ENCODE results near the gene SLC2A4RG.

SLC2A4RG gene

DNA sequence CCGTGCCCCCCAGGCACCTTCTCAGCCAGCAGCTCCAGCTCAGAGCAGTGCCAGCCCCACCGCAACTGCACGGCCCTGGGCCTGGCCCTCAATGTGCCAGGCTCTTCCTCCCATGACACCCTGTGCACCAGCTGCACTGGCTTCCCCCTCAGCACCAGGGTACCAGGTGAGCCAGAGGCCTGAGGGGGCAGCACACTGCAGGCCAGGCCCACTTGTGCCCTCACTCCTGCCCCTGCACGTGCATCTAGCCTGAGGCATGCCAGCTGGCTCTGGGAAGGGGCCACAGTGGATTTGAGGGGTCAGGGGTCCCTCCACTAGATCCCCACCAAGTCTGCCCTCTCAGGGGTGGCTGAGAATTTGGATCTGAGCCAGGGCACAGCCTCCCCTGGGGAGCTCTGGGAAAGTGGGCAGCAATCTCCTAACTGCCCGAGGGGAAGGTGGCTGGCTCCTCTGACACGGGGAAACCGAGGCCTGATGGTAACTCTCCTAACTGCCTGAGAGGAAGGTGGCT is 42.2 kb upstream of the SLC2A4RG start:
- H3K36me3 Mint-ChIP-seq, result peaks cover 59% of the 10 kb centered on the region
- peak overlapping the region; percentile 35 for H3K4me3 Mint-ChIP-seq
- H3K27ac Mint-ChIP-seq, result peak overlapping the region; percentile 67
- no peak for ATAC-seq
- H3K9me3 Mint-ChIP-seq, result no peaks in the 10 kb centered on the region
- H3K4me1 Mint-ChIP-seq, result peaks cover 37% of the 10 kb centered on the region
- DNase-seq (ENCODE audit: low spot score in 2 of 2), result peak in 1 of 2 donors; percentile 54

DNA sequence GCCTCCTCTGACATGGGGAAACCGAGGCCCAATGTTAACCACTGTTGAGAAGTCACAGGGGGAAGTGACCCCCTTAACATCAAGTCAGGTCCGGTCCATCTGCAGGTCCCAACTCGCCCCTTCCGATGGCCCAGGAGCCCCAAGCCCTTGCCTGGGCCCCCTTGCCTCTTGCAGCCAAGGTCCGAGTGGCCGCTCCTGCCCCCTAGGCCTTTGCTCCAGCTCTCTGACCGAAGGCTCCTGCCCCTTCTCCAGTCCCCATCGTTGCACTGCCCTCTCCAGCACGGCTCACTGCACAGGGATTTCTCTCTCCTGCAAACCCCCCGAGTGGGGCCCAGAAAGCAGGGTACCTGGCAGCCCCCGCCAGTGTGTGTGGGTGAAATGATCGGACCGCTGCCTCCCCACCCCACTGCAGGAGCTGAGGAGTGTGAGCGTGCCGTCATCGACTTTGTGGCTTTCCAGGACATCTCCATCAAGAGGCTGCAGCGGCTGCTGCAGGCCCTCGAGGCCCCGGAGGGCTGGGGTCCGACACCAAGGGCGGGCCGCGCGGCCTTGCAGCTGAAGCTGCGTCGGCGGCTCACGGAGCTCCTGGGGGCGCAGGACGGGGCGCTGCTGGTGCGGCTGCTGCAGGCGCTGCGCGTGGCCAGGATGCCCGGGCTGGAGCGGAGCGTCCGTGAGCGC is 41.6 kb upstream of the SLC2A4RG start:
- Mint-ChIP-seq H3K36me3 (peaks cover 59% of the 10 kb centered on the region), H3K4me1 (peaks cover 43% of the 10 kb centered on the region), H3K27ac (peak overlapping the region; percentile 67), H3K4me3 (peak overlapping the region; percentile 35), H3K9me3 (no peaks in the 10 kb centered on the region)
- no peak for ATAC-seq
- DNase-seq (ENCODE audit: low spot score in 2 of 2), result peak in 1 of 2 donors; percentile 51

DNA sequence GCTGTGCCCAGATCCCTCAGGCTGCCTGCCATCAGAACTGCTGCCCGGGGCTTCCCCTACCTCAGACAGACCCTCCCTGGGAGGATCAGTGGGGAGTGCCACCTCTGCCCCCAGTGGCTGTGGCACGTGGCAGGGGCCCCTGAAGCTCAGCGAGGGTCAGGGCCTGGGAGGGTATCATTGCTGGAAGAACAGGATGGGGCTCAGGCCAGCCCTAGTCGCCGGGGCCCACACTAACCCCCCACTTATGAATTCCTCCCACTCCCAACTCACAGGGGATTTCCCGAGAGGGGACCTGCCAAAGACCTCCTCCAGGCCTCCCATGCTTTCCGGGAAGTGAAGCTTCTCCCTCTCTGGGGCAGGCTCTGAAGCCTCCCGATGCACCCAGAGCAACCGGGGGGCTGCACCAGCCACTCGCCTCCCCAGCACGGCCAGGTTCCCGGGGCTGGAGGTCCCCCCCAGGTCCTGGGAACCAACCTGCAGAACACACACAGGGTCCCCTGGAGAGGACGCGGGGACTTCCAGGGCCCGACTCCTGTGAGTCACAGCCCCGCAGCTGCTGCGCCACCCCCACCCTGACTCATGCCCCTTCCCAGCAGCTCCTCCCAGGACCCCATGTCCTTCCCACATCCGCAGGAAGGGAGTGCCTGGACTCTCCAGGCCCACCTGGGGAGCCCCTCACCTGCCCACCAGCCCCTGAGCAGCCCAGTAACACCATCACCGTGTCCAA is 40.7 kb upstream of the SLC2A4RG start:
- Mint-ChIP-seq H3K4me1 (peaks cover 41% of the 10 kb centered on the region), H3K27ac (peak overlapping the region; percentile 78), H3K9me3 (no peaks in the 10 kb centered on the region), H3K4me3 (peak overlapping the region; percentile 53), H3K36me3 (peaks cover 51% of the 10 kb centered on the region)
- peak in 1 of 2 donors; percentile 80 for DNase-seq (ENCODE audit: low spot score in 2 of 2)
- peak; percentile 78 for ATAC-seq

DNA sequence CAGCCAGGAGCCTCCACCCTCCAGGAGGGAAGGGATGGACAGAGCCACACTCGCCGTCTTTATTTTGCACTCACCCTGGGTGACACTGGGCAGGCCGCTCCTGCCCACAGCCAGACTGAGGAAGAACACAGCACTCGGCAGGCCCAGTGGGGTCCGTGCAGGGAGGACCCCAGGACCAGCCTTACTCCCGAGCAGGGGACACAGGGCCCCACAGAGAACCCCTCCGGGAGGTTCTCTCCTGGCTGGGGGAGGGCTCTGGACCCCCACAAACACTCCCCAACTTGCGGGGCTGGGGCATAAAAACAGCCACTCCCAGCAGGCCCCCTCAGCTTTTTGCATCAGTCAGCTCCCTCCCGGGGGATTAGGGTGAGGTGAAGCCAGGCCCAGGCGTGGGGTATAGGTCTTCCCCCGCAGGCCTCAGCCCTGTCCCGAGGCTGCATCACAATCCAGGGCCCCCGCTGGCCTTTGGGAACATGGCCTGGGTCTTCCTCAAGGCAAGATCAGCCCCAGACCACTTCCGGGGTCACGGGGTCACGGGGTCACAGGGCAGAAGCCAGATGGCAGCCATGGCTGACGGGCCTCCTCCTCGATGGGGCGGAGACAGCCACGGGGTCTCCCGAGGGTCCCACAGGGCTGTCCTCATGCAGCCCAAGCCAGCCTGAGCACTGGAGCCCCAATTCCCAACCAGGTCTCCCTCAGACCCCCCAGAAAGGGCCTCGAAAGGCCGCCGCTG is 39.9 kb upstream of the SLC2A4RG start:
- peak overlapping the region; percentile 78 for H3K27ac Mint-ChIP-seq
- no peak for ATAC-seq

DNA sequence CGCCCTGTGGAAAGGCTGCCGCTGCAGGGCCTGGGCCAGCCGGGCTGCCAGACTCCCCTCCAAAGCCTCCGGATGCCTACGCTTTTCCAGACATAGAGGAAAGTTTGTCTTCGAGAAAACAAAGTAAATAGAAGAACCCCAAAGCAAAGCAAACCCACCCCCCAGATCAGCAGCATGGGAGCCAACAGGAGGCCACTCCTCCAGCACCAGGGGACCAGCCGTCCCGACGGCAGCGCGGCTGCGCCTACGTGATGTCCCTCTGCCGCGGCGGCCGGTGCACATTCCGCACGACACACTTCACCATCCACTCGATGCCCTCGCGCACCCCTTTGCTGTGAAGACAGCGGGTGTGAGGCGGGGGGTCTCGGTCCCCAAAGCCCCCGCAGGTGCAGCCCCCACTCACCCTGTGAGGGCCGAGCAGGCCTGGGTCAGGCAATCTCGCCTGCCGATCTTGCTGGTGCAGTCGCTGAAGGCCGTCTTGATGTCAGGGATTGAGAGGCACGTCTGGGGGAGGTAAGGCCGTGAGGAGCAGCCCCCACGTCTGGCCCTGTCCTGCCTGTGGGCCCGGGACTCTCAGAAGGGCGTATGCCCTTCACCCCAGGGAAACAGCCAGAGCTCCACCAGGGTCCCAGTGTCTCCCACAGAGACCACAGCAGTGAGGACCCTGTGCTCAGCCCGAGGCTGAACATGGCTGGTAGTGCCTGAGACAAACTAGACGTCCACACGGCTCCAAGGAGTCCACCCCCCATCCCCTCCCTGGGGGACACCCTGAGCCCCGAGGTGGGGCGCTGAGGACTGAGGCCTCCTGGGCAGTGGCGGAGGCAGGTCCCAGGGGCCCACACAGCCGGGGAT is 39.2 kb upstream of the SLC2A4RG start:
- DNase-seq (ENCODE audit: low spot score in 2 of 2) (no peak), ATAC-seq (no peak)
- H3K4me1 Mint-ChIP-seq, result peaks cover 46% of the 10 kb centered on the region
- no peaks in the 10 kb centered on the region for H3K9me3 Mint-ChIP-seq
- peaks cover 50% of the 10 kb centered on the region for H3K36me3 Mint-ChIP-seq
- no peak overlapping the region for H3K4me3 Mint-ChIP-seq
- peak overlapping the region; percentile 78 for H3K27ac Mint-ChIP-seq

More for the DNA sequence above, 39.9 kb upstream of the SLC2A4RG start:
- H3K4me1 Mint-ChIP-seq, result peaks cover 39% of the 10 kb centered on the region
- no peaks in the 10 kb centered on the region for H3K9me3 Mint-ChIP-seq
- peak in 1 of 2 donors; percentile 51 for DNase-seq (ENCODE audit: low spot score in 2 of 2)
- peaks cover 50% of the 10 kb centered on the region for H3K36me3 Mint-ChIP-seq
- peak overlapping the region; percentile 53 for H3K4me3 Mint-ChIP-seq

DNA sequence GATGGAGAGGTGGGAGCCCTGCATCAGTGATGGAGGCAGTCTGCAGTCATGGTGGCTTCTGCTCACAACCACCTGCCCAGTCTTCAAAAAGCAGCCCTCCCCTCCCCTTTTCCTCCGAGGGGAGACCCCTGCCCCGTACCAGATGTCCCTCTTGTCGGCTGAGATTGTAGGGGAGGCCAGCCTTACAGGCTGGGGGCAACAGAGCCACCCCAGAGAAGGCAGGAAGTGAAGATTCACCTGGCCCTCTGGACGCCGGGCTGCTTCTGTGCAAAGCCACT is 38.6 kb upstream of the SLC2A4RG start:
- Mint-ChIP-seq H3K27ac (peak overlapping the region; percentile 78), H3K36me3 (peaks cover 51% of the 10 kb centered on the region), H3K4me1 (peaks cover 48% of the 10 kb centered on the region), H3K4me3 (no peak overlapping the region), H3K9me3 (no peaks in the 10 kb centered on the region)
- no peak for DNase-seq (ENCODE audit: low spot score in 2 of 2)
- ATAC-seq, result no peak

DNA sequence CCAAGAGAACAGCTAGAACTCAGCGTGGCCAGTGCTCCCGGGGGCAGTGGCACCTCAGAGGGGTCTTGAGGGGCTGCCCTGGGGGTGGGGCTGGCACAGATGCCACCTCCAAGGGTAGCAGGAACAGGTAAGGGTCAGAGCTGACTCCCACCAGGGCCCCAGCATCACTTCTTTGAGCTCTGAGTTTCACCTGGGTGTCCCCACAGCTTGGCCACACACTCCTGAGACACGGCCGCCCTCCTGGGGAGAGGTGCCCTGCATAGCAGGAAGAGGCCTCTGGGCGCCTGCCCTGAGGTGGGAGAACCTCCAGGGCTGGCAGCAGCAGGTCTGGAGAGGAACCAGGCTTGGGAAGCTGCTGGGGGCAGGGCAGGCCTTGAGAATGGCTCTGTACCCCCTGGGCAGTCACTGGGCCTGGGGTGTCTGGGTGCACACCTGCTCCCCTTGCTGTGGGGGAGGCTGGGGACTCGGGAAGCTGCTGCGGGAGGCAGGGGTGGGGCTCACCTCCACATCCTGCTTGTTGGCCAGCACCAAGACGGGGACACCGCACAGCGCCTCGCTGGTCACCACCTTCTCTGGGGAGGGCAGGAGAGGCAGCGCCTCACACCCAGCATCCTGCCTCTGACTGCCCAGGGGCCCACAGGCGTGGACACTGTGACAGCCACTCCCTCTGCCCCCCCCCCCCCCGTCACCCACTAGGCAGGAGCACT is 38.1 kb upstream of the SLC2A4RG start:
- H3K27ac Mint-ChIP-seq, result peak overlapping the region; percentile 78
- ATAC-seq, result no peak
- DNase-seq (ENCODE audit: low spot score in 2 of 2), result no peak
- peaks cover 51% of the 10 kb centered on the region for H3K36me3 Mint-ChIP-seq
- no peak overlapping the region for H3K4me3 Mint-ChIP-seq
- peaks cover 48% of the 10 kb centered on the region for H3K4me1 Mint-ChIP-seq
- H3K9me3 Mint-ChIP-seq, result no peaks in the 10 kb centered on the region

DNA sequence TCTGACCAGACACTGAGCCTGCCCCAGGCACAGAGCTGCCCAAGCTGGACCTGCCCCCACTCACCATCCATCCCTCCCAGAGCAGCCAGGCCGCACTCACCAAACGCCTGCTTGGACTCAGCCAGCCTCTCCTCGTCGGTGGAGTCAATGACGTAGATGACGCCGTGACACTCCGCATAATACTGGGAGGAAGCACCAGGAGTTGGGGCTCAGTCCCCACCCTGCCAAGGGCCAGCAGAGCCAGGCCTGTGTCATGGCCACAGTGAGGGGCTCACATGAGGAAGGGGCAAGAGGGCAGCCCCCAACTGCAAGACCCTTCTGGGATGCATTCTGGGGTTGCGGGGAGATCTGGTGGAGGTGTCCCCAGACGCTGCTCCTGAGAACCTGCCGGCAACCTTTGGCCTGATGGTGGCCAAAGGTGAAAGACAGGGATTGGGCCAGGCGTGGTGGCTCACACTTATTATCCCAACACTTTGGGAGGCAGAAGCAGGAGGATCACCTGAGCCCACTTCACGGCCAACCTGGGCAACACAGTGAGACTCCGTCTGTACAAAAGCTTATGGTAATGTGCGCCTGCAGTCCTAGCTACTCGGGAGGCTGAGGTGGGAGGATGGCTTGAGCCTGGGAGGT is 37.4 kb upstream of the SLC2A4RG start:
- no peak for DNase-seq (ENCODE audit: low spot score in 2 of 2)
- peaks cover 48% of the 10 kb centered on the region for H3K4me1 Mint-ChIP-seq
- peak overlapping the region; percentile 71 for H3K27ac Mint-ChIP-seq
- ATAC-seq, result no peak
- H3K9me3 Mint-ChIP-seq, result no peaks in the 10 kb centered on the region
- peaks cover 53% of the 10 kb centered on the region for H3K36me3 Mint-ChIP-seq
- H3K4me3 Mint-ChIP-seq, result no peak overlapping the region

DNA sequence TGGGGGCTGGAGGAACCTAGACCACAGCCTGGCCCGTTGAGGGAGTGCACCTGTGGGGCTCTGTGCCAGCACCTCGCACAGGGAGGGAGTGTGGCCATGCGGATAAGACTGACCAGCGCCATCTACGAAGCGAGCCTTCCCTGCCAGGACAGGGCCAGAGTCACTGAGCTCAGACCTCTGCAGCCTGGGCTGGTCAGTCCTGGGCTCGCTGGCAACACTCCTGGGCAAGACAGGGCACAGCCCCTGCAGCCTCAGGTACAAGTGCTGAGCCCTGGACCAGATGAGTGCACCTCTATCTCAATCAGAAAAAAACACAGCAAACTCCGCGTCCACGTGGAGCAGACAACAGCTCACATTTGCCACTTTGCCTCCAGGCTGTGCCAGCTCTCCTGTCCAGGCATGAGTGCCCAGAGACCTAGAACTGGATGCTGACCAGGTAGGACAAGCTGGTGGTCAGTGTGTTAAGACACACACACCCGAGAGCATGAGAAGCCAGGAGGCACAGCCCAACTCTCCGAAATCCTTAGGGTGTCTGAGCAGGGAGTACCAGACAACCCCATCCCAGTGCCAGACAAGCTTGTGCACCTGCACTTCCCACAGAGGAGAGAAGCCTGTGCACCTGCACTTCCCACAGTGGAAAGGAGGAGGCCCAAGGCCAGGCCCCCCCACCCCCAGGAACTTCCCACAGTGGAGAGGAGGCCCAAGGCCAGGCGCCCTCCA is 36.7 kb upstream of the SLC2A4RG start:
- peak overlapping the region; percentile 71 for H3K27ac Mint-ChIP-seq
- H3K9me3 Mint-ChIP-seq, result no peaks in the 10 kb centered on the region
- DNase-seq (ENCODE audit: low spot score in 2 of 2) (no peak), ATAC-seq (no peak)
- no peak overlapping the region for H3K4me3 Mint-ChIP-seq
- peaks cover 47% of the 10 kb centered on the region for H3K36me3 Mint-ChIP-seq
- peaks cover 43% of the 10 kb centered on the region for H3K4me1 Mint-ChIP-seq

DNA sequence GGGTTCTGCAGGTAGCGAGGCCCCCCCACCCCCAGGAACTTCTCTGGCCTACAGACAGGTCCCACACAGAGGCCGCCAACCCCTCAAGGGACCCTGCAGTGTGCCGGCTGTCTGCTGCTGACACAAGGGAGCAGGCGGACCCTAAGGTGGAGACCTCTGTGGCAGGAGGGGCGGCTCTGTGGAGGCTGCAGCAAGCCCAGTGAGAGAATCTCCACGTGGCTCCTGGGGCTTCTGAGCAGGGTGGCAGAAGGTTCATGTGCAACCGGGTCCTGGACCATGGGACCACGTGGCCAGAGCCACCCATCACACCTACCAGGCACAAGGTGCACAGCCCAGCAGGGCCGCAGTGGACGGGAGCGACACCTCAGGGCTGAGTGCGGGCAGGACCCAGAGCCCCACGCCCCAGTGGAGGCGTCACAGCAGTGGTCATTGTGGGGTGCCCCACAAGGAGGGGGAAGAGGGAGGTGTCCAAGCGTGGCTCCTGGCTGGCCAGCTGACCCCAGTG is 36.1 kb upstream of the SLC2A4RG start:
- Mint-ChIP-seq H3K4me3 (no peak overlapping the region), H3K27ac (no peak overlapping the region), H3K36me3 (peaks cover 45% of the 10 kb centered on the region), H3K4me1 (peaks cover 45% of the 10 kb centered on the region), H3K9me3 (no peaks in the 10 kb centered on the region)
- ATAC-seq (no peak), DNase-seq (ENCODE audit: low spot score in 2 of 2) (no peak)

DNA sequence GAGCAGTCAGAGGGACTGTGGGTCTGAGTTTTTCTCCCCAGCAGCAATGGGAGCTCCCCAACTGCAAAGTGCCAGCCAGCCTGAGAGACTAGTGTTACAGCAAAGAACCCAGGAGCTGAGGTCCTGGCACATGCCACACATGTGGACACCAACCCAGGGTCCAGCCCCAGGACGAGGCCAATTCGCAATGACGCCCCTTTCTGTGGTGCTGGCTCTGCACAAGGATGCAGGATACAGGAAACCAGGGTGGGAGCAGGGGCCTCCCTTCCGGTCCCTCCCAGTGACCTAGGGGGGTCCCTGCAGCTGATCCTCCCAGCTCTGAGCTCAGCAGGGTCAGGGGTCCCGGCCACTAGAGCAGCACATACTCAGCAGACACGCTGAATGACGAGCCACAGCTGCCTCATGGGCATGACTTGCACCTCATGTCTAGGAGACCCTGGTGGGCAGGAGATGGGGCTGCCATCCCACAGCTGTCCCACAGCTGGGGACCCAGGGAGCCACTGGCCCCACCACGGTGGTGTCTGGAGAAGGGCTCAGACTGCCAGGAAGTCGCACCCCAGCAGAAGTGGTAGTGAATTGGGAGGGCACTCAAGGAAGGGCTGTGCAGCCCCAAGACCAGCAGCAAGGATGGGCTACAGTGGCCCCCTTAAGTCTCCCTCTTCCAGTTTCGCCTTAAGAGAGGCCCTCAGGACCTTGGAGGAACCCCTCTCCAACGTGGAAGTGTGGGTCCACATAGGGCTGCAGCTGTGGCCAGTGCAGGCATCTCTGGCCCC is 35.4 kb upstream of the SLC2A4RG start:
- H3K27ac Mint-ChIP-seq, result peak overlapping the region; percentile 58
- H3K9me3 Mint-ChIP-seq, result no peaks in the 10 kb centered on the region
- no peak overlapping the region for H3K4me3 Mint-ChIP-seq
- H3K4me1 Mint-ChIP-seq, result peaks cover 46% of the 10 kb centered on the region
- ATAC-seq (no peak), DNase-seq (ENCODE audit: low spot score in 2 of 2) (no peak)
- peaks cover 51% of the 10 kb centered on the region for H3K36me3 Mint-ChIP-seq

DNA sequence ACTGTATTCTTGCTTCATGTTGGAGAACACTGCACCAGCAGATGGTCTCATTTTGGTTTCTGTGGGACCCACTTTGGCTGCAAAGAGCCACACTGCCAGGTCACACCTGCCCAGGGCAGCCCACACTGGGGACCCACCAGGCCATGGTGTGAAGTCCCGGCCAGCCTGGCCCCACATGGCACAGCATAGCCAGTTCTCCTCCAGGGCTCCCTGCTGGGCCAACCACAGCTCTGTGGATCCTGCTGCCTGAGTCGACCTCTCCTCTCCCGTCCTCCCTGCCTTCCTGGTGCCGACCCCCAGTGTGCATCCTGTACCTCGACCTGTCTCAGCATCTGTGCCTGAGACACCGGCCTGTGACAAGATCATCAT is 34.8 kb upstream of the SLC2A4RG start:
- Mint-ChIP-seq H3K9me3 (no peaks in the 10 kb centered on the region), H3K4me1 (peaks cover 43% of the 10 kb centered on the region), H3K27ac (peak overlapping the region; percentile 54), H3K4me3 (no peak overlapping the region), H3K36me3 (peaks cover 57% of the 10 kb centered on the region)
- DNase-seq (ENCODE audit: low spot score in 2 of 2), result no peak
- ATAC-seq, result no peak

Data from stimulated activated effector memory CD8-positive, alpha-beta T cell treated with anti-CD3 and anti-CD28 coated beads, Interleukin-12 subunit alpha, Interleukin-12 subunit beta, amount 100 ng/mL, for 72 hours (primary cell).